Measurements from ENCODE around the gene ZC3H10.
A peak's percentile ranks its signal among the peaks of the same experiment; 100 is the strongest.
"Not testable (repeated sequence)": the region's sequence is repeated elsewhere in the genome, so short reads cannot be mapped to it uniquely, and the experiment has no call there.

The ZC3H10 gene

DNA sequence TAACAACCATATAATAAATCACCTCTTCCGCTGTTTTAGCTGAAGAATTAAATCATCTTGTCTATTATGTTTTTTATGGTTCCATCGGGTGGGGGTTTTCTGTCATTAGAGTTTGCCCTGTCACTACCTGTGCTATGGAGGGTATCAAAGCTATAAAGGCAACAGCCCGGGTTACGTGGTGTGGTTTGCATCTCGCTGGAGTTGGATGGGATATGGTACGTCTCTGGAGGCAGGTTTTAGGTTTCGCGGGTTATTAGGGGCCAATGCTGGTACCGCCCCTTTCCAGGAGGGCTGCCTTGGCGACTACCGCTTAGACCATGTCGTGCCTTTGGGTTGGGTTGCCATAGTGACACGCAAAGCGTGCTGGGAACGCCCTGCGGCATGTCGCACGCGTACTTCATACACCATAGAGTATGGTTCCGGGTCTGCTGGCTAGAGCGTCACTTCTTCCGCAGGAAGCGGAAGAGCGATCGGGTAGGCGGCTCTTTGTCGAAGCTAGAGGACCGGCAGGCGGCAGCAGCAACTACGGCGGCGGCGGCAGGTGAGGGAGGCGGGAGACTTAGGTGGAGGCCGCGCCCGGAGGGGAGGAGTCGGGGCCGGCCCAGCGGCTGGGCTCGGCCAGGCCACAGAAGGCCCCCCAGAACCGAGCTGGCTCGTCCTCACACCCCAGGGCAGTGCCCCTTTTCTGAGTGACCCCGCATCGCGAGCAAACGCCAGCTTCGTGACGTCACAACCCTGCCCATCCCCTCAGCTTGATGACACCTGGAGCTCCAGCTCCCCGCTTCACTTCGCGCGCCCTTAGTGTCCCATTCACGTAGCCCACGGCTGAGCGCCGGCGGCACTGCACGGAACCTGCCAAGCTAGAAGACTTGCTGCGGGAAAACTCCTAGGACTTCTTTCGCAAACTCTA, at the start of gene ZC3H10:
Gene ZC3H10, plus strand, starts transcription at position 489 of the 910 bp plus-strand sequence. CDS start 2,297 bp downstream, outside the sequence.
- in situ Hi-C loops (cut with MboI; ENCODE audit: low sequenced_read_pairs, unreplicated experiment) = no loop called here

DNA sequence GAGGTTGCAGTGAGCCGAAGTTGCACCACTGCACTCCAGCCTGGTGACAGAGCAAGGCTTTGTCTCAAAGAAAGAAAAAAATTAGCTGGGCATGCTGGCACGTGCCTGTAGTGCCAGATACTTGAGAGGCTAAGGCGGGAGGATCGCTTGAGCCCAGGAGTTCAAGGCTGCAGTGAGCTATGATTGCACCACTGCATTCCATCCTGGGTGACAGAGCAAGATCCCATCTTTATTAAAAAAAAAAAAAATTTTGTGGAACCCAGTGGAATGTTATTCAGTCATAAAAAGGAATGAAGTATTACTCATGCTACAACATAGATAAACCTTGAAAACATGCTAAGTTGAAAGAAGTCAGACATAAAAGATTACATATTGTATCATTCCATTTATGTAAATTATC, 46.4 kb upstream of the ZC3H10 start:
- TF ChIP-seq, protein P1, sequence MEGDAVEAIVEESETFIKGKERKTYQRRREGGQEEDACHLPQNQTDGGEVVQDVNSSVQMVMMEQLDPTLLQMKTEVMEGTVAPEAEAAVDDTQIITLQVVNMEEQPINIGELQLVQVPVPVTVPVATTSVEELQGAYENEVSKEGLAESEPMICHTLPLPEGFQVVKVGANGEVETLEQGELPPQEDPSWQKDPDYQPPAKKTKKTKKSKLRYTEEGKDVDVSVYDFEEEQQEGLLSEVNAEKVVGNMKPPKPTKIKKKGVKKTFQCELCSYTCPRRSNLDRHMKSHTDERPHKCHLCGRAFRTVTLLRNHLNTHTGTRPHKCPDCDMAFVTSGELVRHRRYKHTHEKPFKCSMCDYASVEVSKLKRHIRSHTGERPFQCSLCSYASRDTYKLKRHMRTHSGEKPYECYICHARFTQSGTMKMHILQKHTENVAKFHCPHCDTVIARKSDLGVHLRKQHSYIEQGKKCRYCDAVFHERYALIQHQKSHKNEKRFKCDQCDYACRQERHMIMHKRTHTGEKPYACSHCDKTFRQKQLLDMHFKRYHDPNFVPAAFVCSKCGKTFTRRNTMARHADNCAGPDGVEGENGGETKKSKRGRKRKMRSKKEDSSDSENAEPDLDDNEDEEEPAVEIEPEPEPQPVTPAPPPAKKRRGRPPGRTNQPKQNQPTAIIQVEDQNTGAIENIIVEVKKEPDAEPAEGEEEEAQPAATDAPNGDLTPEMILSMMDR (IDR thresholded peaks at IDR 0.05; ENCODE audit: borderline replicate concordance, control extremely low read depth, extremely low read depth, insufficient read depth, missing control alignments) = no peak
- no peak for DNase-seq (ENCODE audit: low spot score)
- in situ Hi-C loops (cut with MboI; ENCODE audit: low sequenced_read_pairs, unreplicated experiment) = no loop called here

More for the DNA sequence above, at the start of gene ZC3H10:
- TF ChIP-seq, protein P1 (IDR thresholded peaks at IDR 0.05; ENCODE audit: borderline replicate concordance, control extremely low read depth, extremely low read depth, insufficient read depth, missing control alignments) = peak; percentile 59
- DNase-seq (ENCODE audit: low spot score) = peak; percentile 94

- DNase-seq (ENCODE audit: low spot score) = no peak
- in situ Hi-C loops (cut with MboI; ENCODE audit: low sequenced_read_pairs, unreplicated experiment) = no loop called here
- TF ChIP-seq, protein P1 (IDR thresholded peaks at IDR 0.05; ENCODE audit: borderline replicate concordance, control extremely low read depth, extremely low read depth, insufficient read depth, missing control alignments) = no peak
Observed at GRCh38 chr12:56074396-56074795, 43.7 kb upstream of the ZC3H10 start.

- in situ Hi-C loops (cut with MboI; ENCODE audit: low sequenced_read_pairs, unreplicated experiment); DNase-seq (ENCODE audit: low spot score): not testable (repeated sequence)
Observed at GRCh38 chr12:56077966-56078365, 40.1 kb upstream of the ZC3H10 start.

DNA sequence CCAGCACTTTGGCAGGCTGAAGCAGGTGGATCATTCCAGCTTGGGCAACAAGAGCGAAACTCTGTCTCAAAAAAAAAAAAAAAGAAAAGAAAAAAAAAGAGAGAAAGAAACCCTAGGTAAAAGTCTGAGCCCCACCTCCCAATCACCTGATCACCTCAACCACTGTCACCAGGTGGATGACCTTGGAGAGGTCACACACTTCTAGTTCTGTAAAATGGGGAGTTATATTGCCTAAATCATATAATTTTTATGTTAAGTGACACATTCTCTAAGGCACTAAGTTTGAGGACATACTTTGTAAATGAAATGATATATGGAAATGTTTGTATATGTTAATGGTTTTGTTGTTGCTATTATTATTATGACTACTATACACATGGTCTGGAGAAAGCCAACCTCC, 39.6 kb upstream of the ZC3H10 start:
- in situ Hi-C loops (cut with MboI; ENCODE audit: low sequenced_read_pairs, unreplicated experiment) = no loop called here
- DNase-seq (ENCODE audit: low spot score) = no peak
- TF ChIP-seq, protein P1 (IDR thresholded peaks at IDR 0.05; ENCODE audit: borderline replicate concordance, control extremely low read depth, extremely low read depth, insufficient read depth, missing control alignments) = no peak

GRCh38 chr12:56078931-56079722, 38.9 kb upstream of the ZC3H10 start:
- in situ Hi-C loops (cut with MboI; ENCODE audit: low sequenced_read_pairs, unreplicated experiment) = no loop called here
- TF ChIP-seq, protein P1 (IDR thresholded peaks at IDR 0.05; ENCODE audit: borderline replicate concordance, control extremely low read depth, extremely low read depth, insufficient read depth, missing control alignments) = peak; percentile 63
- DNase-seq (ENCODE audit: low spot score) = peak; percentile 87
